HepG2 (cell line): ENCODE measurements around the gene NAP1L4. TPM values are rescaled to one million over a fixed set of nuclear protein-coding genes. Genes with fewer than 3 reads are reported as not detected.

Experiments used
- GABPA ChIP-seq, 2 experiments: IDR thresholded peaks; 2 replicates each; pipeline ENCODE4 v1.6.1; 2011 to 2016; ENCODE audit warnings: low read depth in 2 of 2, low read length in 1 of 2, missing biosample characterization in 1 of 2, missing genetic modification characterization in 1 of 2
- GLMP ChIP-seq: sonication (generic); formaldehyde crosslinking; IDR thresholded peaks from 2 replicates; pipeline ENCODE4 v1.9.0; 2021; ENCODE audit warnings: missing genetic modification reagents, mild to moderate bottlenecking, borderline replicate concordance
- KAT7 ChIP-seq: IDR thresholded peaks from 2 replicates; pipeline ENCODE4 v1.6.1; 2018; ENCODE audit warnings: borderline replicate concordance, missing compliant biosample characterization
- LCORL ChIP-seq, 2 experiments: fragments of 450-650 bp in 1 of 2; sonication (generic) in 1 of 2; formaldehyde crosslinking in 1 of 2; IDR thresholded peaks; 2 replicates each; pipeline versions ENCODE4 v1.5.0 to v1.6.1; 2017 to 2020; ENCODE audit warnings: antibody characterized with exemption in 1 of 2, missing genetic modification reagents in 1 of 2
- MXD4 ChIP-seq: IDR thresholded peaks from 2 replicates; pipeline ENCODE4 v1.6.1; 2016; ENCODE audit warnings: mild to moderate bottlenecking, missing biosample characterization, missing genetic modification reagents
- ZMYM3 ChIP-seq: sonication (generic); formaldehyde crosslinking; IDR thresholded peaks from 2 replicates; pipeline ENCODE4 v1.5.1; 2020; ENCODE audit warnings: mild to moderate bottlenecking, missing genetic modification reagents
- ZNF138 ChIP-seq: sonication (generic); formaldehyde crosslinking; IDR thresholded peaks from 2 replicates; pipeline ENCODE4 v1.5.0; 2020; ENCODE audit warnings: mild to moderate bottlenecking, low read depth, missing genetic modification reagents
- ZNF333 ChIP-seq: sonication (generic); formaldehyde crosslinking; IDR thresholded peaks from 2 replicates; pipeline ENCODE4 v1.4.0; 2020; ENCODE audit warnings: mild to moderate bottlenecking, missing genetic modification reagents, borderline replicate concordance
- ZNF558 ChIP-seq: sonication (generic); formaldehyde crosslinking; IDR thresholded peaks from 2 replicates; pipeline ENCODE4 v1.9.0; 2022; ENCODE audit warnings: mild to moderate bottlenecking, missing genetic modification reagents, borderline replicate concordance
- ZNF563 ChIP-seq: sonication (generic); formaldehyde crosslinking; IDR thresholded peaks from 2 replicates; pipeline ENCODE4 v1.8.0; 2022; ENCODE audit warnings: mild to moderate bottlenecking, moderate library complexity, missing genetic modification reagents
- ZNF598 ChIP-seq: sonication (generic); formaldehyde crosslinking; IDR thresholded peaks from 2 replicates; pipeline ENCODE4 v1.5.1; 2020; ENCODE audit warnings: mild to moderate bottlenecking, missing genetic modification reagents, borderline replicate concordance
- ZNF678 ChIP-seq: sonication (generic); formaldehyde crosslinking; IDR thresholded peaks from 2 replicates; pipeline ENCODE4 v1.4.0; 2020; ENCODE audit warnings: mild to moderate bottlenecking, missing genetic modification reagents
- ZSCAN29 ChIP-seq: sonication (generic); formaldehyde crosslinking; conservative IDR thresholded peaks from 2 replicates; pipeline ENCODE4 v1.4.0; 2020; ENCODE audit warnings: mild to moderate bottlenecking, missing genetic modification reagents
- polyA plus RNA-seq, 8 experiments: library from polyadenylated mRNA; depleted of rRNA in 3 of 8; stranded (reverse) in 7 of 8; unstranded in 1 of 8; fragments of >200 nt; fragmentation: Illumina TruSeq in 4 of 8; extraction: Trizol in 4 of 8; gene quantifications; 2 replicates each; pipeline versions ENCODE4 v1.2.1 to v1.2.3, GENCODE V29; 2011 to 2016; ENCODE audit warnings: low read depth in 4 of 8, missing spikeins in 1 of 8, mixed read lengths in 1 of 8; ENCODE audit not compliant: insufficient read depth in 1 of 8
- total RNA-seq, 5 experiments: library from RNA; depleted of rRNA; stranded (reverse); fragments of >200 nt; fragmentation: Illumina TruSeq; extraction: Trizol; gene quantifications; 2 replicates each; pipeline ENCODE4 v1.2.3, GENCODE V29; 2016; ENCODE audit warnings: low read depth in 1 of 5
- TF ChIP-seq, protein P1 (sequence below): sonication (generic); formaldehyde crosslinking; IDR thresholded peaks from 2 replicates; pipeline ENCODE4 v1.4.0; 2020; ENCODE audit warnings: missing genetic modification reagents, borderline replicate concordance
- TF ChIP-seq, protein P2 (sequence below): sonication (generic); formaldehyde crosslinking; IDR thresholded peaks from 2 replicates; pipeline ENCODE4 v1.4.0; 2020; ENCODE audit warnings: mild to moderate bottlenecking, missing genetic modification reagents
- TF ChIP-seq, protein P3 (sequence below): IDR thresholded peaks from 2 replicates; pipeline ENCODE4 v1.6.1; 2016; ENCODE audit warnings: missing compliant biosample characterization, missing genetic modification reagents, borderline replicate concordance
- TF ChIP-seq, protein P4 (sequence below): IDR thresholded peaks from 2 replicates; pipeline ENCODE4 v1.6.1; 2016; ENCODE audit warnings: mild to moderate bottlenecking

NAP1L4 gene
- total and polyA plus RNA-seq, 2 of the 13 experiments (the other 11 are each of a cell fraction or from before 2014, with no cell fraction given), result 64.0 to 186 TPM

GRCh38 chr11:2902784-2903671 lies 89.1 kb downstream of the NAP1L4 start (continued):
- TF ChIP-seq, protein P1, sequence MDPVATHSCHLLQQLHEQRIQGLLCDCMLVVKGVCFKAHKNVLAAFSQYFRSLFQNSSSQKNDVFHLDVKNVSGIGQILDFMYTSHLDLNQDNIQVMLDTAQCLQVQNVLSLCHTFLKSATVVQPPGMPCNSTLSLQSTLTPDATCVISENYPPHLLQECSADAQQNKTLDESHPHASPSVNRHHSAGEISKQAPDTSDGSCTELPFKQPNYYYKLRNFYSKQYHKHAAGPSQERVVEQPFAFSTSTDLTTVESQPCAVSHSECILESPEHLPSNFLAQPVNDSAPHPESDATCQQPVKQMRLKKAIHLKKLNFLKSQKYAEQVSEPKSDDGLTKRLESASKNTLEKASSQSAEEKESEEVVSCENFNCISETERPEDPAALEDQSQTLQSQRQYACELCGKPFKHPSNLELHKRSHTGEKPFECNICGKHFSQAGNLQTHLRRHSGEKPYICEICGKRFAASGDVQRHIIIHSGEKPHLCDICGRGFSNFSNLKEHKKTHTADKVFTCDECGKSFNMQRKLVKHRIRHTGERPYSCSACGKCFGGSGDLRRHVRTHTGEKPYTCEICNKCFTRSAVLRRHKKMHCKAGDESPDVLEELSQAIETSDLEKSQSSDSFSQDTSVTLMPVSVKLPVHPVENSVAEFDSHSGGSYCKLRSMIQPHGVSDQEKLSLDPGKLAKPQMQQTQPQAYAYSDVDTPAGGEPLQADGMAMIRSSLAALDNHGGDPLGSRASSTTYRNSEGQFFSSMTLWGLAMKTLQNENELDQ (CRISPR knock-in tag), result 0 out of 2 replicates have a peak, but pooled peaks have one; percentile 22
- TF ChIP-seq ZSCAN29 (CRISPR knock-in tag) (0 out of 2 replicates have a peak, but pooled peaks have one; percentile 35), ZNF138 (CRISPR knock-in tag) (no peak), ZMYM3 (CRISPR knock-in tag) (no peak), GLMP (no peak), ZNF333 (CRISPR knock-in tag) (no peak), ZNF678 (CRISPR knock-in tag) (peak; percentile 64; the same call in 1 of the 2 replicates), ZNF558 (CRISPR knock-in tag) (0 out of 2 replicates have a peak, but pooled peaks have one; percentile 69), KAT7 (no peak), ZNF563 (CRISPR knock-in tag) (no peak), GABPA (IDR thresholded peaks at IDR 0.05; ENCODE audit: low read depth, low read length) (no peak; the same call in 1 of the 2 replicates), GABPA (CRISPR knock-in tag; IDR thresholded peaks at IDR 0.05; ENCODE audit: low read depth) (no peak), ZNF598 (CRISPR knock-in tag) (peak; percentile 72; the same call in 1 of the 2 replicates), LCORL (IDR thresholded peaks at IDR 0.05) (no peak), LCORL (CRISPR knock-in tag; IDR thresholded peaks at IDR 0.05) (no peak; the same call in none of the 2 replicates), MXD4 (0 out of 2 replicates have a peak, but pooled peaks have one; percentile 8)
- TF ChIP-seq, protein P2, sequence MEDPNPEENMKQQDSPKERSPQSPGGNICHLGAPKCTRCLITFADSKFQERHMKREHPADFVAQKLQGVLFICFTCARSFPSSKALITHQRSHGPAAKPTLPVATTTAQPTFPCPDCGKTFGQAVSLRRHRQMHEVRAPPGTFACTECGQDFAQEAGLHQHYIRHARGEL (CRISPR knock-in tag), result no peak
- TF ChIP-seq, protein P3, sequence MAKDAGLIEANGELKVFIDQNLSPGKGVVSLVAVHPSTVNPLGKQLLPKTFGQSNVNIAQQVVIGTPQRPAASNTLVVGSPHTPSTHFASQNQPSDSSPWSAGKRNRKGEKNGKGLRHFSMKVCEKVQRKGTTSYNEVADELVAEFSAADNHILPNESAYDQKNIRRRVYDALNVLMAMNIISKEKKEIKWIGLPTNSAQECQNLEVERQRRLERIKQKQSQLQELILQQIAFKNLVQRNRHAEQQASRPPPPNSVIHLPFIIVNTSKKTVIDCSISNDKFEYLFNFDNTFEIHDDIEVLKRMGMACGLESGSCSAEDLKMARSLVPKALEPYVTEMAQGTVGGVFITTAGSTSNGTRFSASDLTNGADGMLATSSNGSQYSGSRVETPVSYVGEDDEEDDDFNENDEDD, result no peak; the same call in 1 of the 2 replicates
- TF ChIP-seq, protein P4, sequence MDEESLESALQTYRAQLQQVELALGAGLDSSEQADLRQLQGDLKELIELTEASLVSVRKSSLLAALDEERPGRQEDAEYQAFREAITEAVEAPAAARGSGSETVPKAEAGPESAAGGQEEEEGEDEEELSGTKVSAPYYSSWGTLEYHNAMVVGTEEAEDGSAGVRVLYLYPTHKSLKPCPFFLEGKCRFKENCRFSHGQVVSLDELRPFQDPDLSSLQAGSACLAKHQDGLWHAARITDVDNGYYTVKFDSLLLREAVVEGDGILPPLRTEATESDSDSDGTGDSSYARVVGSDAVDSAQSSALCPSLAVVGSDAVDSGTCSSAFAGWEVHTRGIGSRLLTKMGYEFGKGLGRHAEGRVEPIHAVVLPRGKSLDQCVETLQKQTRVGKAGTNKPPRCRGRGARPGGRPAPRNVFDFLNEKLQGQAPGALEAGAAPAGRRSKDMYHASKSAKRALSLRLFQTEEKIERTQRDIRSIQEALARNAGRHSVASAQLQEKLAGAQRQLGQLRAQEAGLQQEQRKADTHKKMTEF (CRISPR knock-in tag), result peak; percentile 35; the same call in 1 of the 2 replicates
